GM12892 (cell line): ENCODE results near the gene PDF.

ENCODE experiments used
- POLR2A ChIP-seq: IDR thresholded peaks from 2 replicates; pipeline ENCODE4 v1.6.1; 2011; ENCODE audit warnings: low read depth, low read length, control low read depth
- POLR2AphosphoS5 ChIP-seq: IDR thresholded peaks from 2 replicates; pipeline ENCODE4 v1.6.1; 2011; ENCODE audit warnings: low read depth, low read length, control low read depth
- TAF1 ChIP-seq: IDR thresholded peaks from 2 replicates; pipeline ENCODE4 v1.6.1; 2011; ENCODE audit warnings: low read depth, mild to moderate bottlenecking, control low read depth, low read length, borderline replicate concordance

DNA sequence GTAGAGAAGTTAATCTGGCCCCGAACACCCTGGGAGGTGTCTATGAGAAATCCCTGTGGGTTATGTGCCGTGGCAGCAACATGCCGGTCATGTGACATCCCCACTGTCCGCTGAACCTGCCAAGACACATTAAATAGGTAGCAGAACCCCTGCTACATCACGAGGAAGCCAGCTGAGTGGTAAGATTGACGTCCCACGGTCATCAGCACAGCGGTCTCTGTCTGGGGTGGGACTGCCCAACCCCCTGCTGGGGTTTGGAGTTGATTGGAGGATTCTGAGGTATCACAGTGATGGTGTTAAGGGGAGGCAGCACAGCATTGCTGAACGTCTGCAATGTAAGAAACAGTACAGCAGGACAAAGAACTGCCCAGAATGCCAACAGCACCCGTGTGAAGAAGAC, 19.1 kb upstream of the PDF start:
- no peak for TF ChIP-seq TAF1
- TF ChIP-seq POLR2A, result no peak
- TF ChIP-seq POLR2AphosphoS5, result no peak
